GM12878 (cell line): Measurements from ENCODE around the gene SUSD5. TPM values are rescaled to one million over a fixed set of nuclear protein-coding genes. Genes with fewer than 3 reads are reported as not detected.

ENCODE experiments used
- ATAC-seq: fragments of 200-7000 bp; cut with Tn5 transposase; 3 replicates; pipeline ENCODE4 v1.9.1; 2020; ENCODE audit warnings: mild to moderate bottlenecking, moderate library complexity
- BruUV-seq: library from RNA; stranded (reverse); fragments of 400-500 nt; replicated peaks from 2 replicates; lab custom pipeline; 2021; lab: Mats Ljungman, UMichigan
- CTCF ChIA-PET: fragments of 300-600 bp; sonication (Branson Sonifier 250); formaldehyde crosslinking; extraction: SDS; loops from one replicate; lab custom pipeline; 2021; ENCODE audit warnings: inconsistent platforms; lab: Yijun Ruan, JAX
- POLR2A ChIA-PET: fragments of 350-600 bp; formaldehyde crosslinking; extraction: SDS; loops from one replicate; lab custom pipeline; 2021; ENCODE audit warnings: inconsistent platforms; lab: Charles Lee
- RAD21 ChIA-PET: fragments of 300-600 bp; sonication (Branson Sonifier 250); formaldehyde crosslinking; loops from one replicate; lab custom pipeline; 2023; ENCODE audit warnings: antibody characterized with exemption; ENCODE audit not compliant: unreplicated experiment; lab: Charles Lee
- SMC1A ChIA-PET: fragments of 300-600 bp; sonication (Branson Sonifier 250); formaldehyde crosslinking; loops from one replicate; lab custom pipeline; 2023; ENCODE audit not compliant: unreplicated experiment, uncharacterized antibody; lab: Charles Lee
- DNase-seq: peaks from one replicate; pipeline ENCODE4 v3.0.0-alpha.2; 2011; ENCODE audit warnings: low read depth, low spot score
- FAIRE-seq: peaks from 3 replicates; lab custom pipeline; 2011; peaks lifted over from hg19 to GRCh38; lab: Jason Lieb, UNC
- H2AFZ ChIP-seq: 2 replicates; pipeline ENCODE4 v1.6.0; 2011; ENCODE audit warnings: low read depth, low read length, control low read depth; ENCODE audit not compliant: control insufficient read depth
- H3K27ac ChIP-seq: 2 replicates; pipeline ENCODE4 v1.5.1; 2011; ENCODE audit warnings: control low read depth; ENCODE audit not compliant: control insufficient read depth, insufficient read depth
- H3K27me3 ChIP-seq, 2 experiments: replicated peaks in 1 of 2; 2 replicates each; pipeline versions ENCODE4 v1.6.0 to v1.6.1; 2011; ENCODE audit warnings: low read length in 1 of 2; ENCODE audit not compliant: control insufficient read depth in 2 of 2, insufficient read depth in 2 of 2
- H3K36me3 ChIP-seq, 2 experiments: 2 replicates each; pipeline ENCODE4 v1.5.1; 2011; ENCODE audit warnings: low read length in 1 of 2; ENCODE audit not compliant: control insufficient read depth in 2 of 2, insufficient read depth in 2 of 2
- H3K4me1 ChIP-seq: 2 replicates; pipeline ENCODE4 v1.6.1; 2011; ENCODE audit warnings: mild to moderate bottlenecking, low read length, moderate library complexity, mixed read lengths; ENCODE audit not compliant: control insufficient read depth, insufficient read depth
- H3K4me2 ChIP-seq: 2 replicates; pipeline ENCODE4 v1.6.0; 2011; ENCODE audit warnings: control low read depth; ENCODE audit not compliant: control insufficient read depth, insufficient read depth
- H3K4me3 ChIP-seq: fragments of 200-600 bp; sonication (generic); 2 replicates; pipeline ENCODE4 v1.5.1; 2016
- H3K79me2 ChIP-seq: 2 replicates; pipeline ENCODE4 v1.6.0; 2011; ENCODE audit warnings: low read length; ENCODE audit not compliant: control insufficient read depth, insufficient read depth
- H3K9ac ChIP-seq: 2 replicates; pipeline ENCODE4 v1.8.0; 2011; ENCODE audit warnings: low read length, control low read depth, mixed read lengths; ENCODE audit not compliant: control insufficient read depth, insufficient read depth
- H3K9me3 ChIP-seq: replicated peaks from 3 replicates; pipeline ENCODE4 v1.5.1; 2011; ENCODE audit warnings: mild to moderate bottlenecking, low read length; ENCODE audit not compliant: control insufficient read depth, insufficient read depth
- H4K20me1 ChIP-seq: 2 replicates; pipeline ENCODE4 v1.6.0; 2011; ENCODE audit not compliant: control insufficient read depth, insufficient read depth
- CBX5 ChIP-seq: sonication (generic); IDR thresholded peaks from 2 replicates; pipeline ENCODE4 v1.6.1; 2016; ENCODE audit warnings: low read depth, moderate library complexity, mild to moderate bottlenecking, inconsistent platforms
- DPF2 ChIP-seq: fragments of 450-650 bp; IDR thresholded peaks from 2 replicates; pipeline ENCODE4 v1.6.1; 2017; ENCODE audit warnings: mild to moderate bottlenecking
- ESRRA ChIP-seq: IDR thresholded peaks from 2 replicates; pipeline ENCODE4 v1.6.1; 2012; ENCODE audit warnings: mild to moderate bottlenecking, low read length, improper control_type of control experiment
- KAT2A ChIP-seq: conservative IDR thresholded peaks from 2 replicates; pipeline ENCODE4 v1.6.1; 2011; ENCODE audit warnings: low read depth, low read length; ENCODE audit not compliant: control insufficient read depth
- PAX8 ChIP-seq: fragments of 450-650 bp; IDR thresholded peaks from 2 replicates; pipeline ENCODE4 v1.6.1; 2017; ENCODE audit warnings: mild to moderate bottlenecking, moderate library complexity
- SUPT20H ChIP-seq: IDR thresholded peaks from 2 replicates; pipeline ENCODE4 v1.6.1; 2011; ENCODE audit warnings: low read depth, mild to moderate bottlenecking, low read length, moderate library complexity, borderline replicate concordance; ENCODE audit not compliant: control insufficient read depth
- ZNF274 ChIP-seq: IDR thresholded peaks from one replicate; pipeline ENCODE4 v1.8.0; 2011; ENCODE audit not compliant: insufficient read length, insufficient read depth
- WGBS: methylation state at CpG from one replicate; pipeline ENCODE4 v1.1.6; 2016; ENCODE audit warnings: low lambda C conversion rate; ENCODE audit not compliant: insufficient replicate concordance, insufficient coverage; ENCODE audit errors: missing lambda C conversion rate; 5-methylcytosine and 5-hydroxymethylcytosine counted together
- in situ Hi-C: fragments of 300-500 bp; cut with MboI; formaldehyde crosslinking; loops from 9 replicates; pipeline ENCODE4 v1.14.3; 2018; ENCODE audit warnings: mixed read lengths
- intact Hi-C: fragments of 100-400 bp; cut with micrococcal nuclease; formaldehyde crosslinking; loops from one replicate; pipeline ENCODE4 v1.14.2; 2022; ENCODE audit not compliant: unreplicated experiment
- polyA plus RNA-seq, 11 experiments: library from polyadenylated mRNA; depleted of rRNA in 4 of 11; unstranded in 6 of 11; stranded (reverse) in 5 of 11; fragments of >200 nt; fragmentation: Nextera tagmentation in 4 of 11; fragmentation: Illumina TruSeq in 1 of 11; extraction: Ambion mirVana in 4 of 11; extraction: Trizol in 1 of 11; gene quantifications; 1 replicate in 1 of 11; 2 replicates in 10 of 11; pipeline versions ENCODE4 v1.2.1 to v1.2.3, GENCODE V29; 2011 to 2016; ENCODE audit warnings: inconsistent platforms in 2 of 11, missing spikeins in 2 of 11, low read depth in 1 of 11
- total RNA-seq, 4 experiments: library from RNA; depleted of rRNA in 3 of 4; stranded (reverse); fragments of >200 nt in 3 of 4; fragmentation: Illumina TruSeq in 1 of 4; extraction: Trizol in 1 of 4; gene quantifications; 2 replicates each; pipeline versions ENCODE4 v1.2.1 to v1.2.3, GENCODE V29; 2013 to 2021
- TF ChIP-seq, protein P1 (sequence below): fragments of 450-650 bp; IDR thresholded peaks from 2 replicates; pipeline ENCODE4 v1.6.1; 2017; ENCODE audit warnings: low read depth, mild to moderate bottlenecking, moderate library complexity
- TF ChIP-seq, protein P2 (sequence below): fragments of 450-650 bp; IDR thresholded peaks from 2 replicates; pipeline ENCODE4 v1.6.1; 2016; ENCODE audit warnings: mild to moderate bottlenecking

SUSD5 gene
- total and polyA plus RNA-seq, 10 of the 15 experiments (the other 5 are each of a cell fraction or from before 2014, with no cell fraction given), result 0.01 to 0.05 (median 0.03) TPM; not detected in 4

DNA sequence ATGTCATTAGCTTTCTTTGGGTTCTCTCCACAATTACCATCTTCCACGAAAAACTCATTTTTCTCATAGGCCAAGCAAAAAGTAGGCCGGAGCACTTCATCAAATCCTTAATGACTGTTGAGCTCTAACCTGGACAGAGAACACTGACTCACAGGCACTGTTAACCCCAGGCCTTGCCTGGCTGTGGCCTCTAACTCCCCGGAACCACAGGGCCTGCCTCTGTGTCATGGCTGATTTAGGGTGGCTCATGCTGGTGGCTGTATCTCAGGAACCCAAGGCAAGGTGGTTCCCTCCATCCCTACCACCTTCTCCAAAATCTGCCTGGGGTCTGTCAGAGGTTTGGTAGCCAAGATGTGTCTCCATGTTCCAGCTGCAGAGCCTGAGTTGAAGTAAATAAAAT, 101.1 kb downstream of the SUSD5 start:
- in situ Hi-C loops, result no loop called here
- intact Hi-C loops, result no loop called here
- 94% methylated on average over 3 of the region's 3 CpGs for WGBS

More for the DNA sequence above, 101.1 kb downstream of the SUSD5 start:
- ChIA-PET RAD21 (no interaction called here), POLR2A (no interaction called here), CTCF (interaction anchor here (3.5 kb wide), 1 partner anchor 14 kb away, joined by 36 read pairs; no protein-coding TSS in a partner anchor), SMC1A (interaction anchor here (0.9 to 1.5 kb wide), 2 partner anchors 11 to 43 kb away, joined by 3 to 4 read pairs; no protein-coding TSS in a partner anchor)
- Histone ChIP-seq H2AFZ (no peak overlapping the region), H3K9ac (no peak overlapping the region), H3K27me3 (no peaks in the 10 kb centered on the region), H3K4me1 (peaks cover 11% of the 10 kb centered on the region), H3K27ac (no peak overlapping the region), H3K4me2 (no peak overlapping the region), H3K9me3 (no peaks in the 10 kb centered on the region), H3K79me2 (no peaks in the 10 kb centered on the region), H4K20me1 (no peaks in the 10 kb centered on the region), H3K4me3 (no peak overlapping the region), H3K36me3 (no peaks in the 10 kb centered on the region)
- BruUV-seq, result no TSS peak
- TF ChIP-seq KAT2A (no peak), ZNF274 (no peak), DPF2 (no peak), CBX5 (no peak), SUPT20H (no peak), ESRRA (no peak), PAX8 (no peak)
- TF ChIP-seq, protein P1, sequence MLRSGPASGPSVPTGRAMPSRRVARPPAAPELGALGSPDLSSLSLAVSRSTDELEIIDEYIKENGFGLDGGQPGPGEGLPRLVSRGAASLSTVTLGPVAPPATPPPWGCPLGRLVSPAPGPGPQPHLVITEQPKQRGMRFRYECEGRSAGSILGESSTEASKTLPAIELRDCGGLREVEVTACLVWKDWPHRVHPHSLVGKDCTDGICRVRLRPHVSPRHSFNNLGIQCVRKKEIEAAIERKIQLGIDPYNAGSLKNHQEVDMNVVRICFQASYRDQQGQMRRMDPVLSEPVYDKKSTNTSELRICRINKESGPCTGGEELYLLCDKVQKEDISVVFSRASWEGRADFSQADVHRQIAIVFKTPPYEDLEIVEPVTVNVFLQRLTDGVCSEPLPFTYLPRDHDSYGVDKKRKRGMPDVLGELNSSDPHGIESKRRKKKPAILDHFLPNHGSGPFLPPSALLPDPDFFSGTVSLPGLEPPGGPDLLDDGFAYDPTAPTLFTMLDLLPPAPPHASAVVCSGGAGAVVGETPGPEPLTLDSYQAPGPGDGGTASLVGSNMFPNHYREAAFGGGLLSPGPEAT, result no peak
- TF ChIP-seq, protein P2, sequence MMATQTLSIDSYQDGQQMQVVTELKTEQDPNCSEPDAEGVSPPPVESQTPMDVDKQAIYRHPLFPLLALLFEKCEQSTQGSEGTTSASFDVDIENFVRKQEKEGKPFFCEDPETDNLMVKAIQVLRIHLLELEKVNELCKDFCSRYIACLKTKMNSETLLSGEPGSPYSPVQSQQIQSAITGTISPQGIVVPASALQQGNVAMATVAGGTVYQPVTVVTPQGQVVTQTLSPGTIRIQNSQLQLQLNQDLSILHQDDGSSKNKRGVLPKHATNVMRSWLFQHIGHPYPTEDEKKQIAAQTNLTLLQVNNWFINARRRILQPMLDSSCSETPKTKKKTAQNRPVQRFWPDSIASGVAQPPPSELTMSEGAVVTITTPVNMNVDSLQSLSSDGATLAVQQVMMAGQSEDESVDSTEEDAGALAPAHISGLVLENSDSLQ, result no peak
- FAIRE-seq, result no peak
- no peak for DNase-seq
- ATAC-seq, result no peak
